Activated CD4-positive, alpha-beta memory T cell treated with anti-CD3 and anti-CD28 coated beads, Interleukin-2, amount 10 ng/mL, durations not matched to agents 7 days and 5 days (primary cell): ENCODE results near the gene RNPEP. TPM values are rescaled to one million over a fixed set of nuclear protein-coding genes. Genes with fewer than 3 reads are reported as not detected.
"Not testable (repeated sequence)": the region's sequence is repeated elsewhere in the genome, so short reads cannot be mapped to it uniquely, and the experiment has no call there.

Experiments used
- CTCF ChIA-PET: fragments of 350-600 bp; sonication (Branson Sonifier 250); formaldehyde crosslinking; loops from one replicate; lab custom pipeline; 2021; ENCODE audit warnings: antibody characterized with exemption, inconsistent platforms; lab: Charles Lee
- POLR2A ChIA-PET: fragments of 350-600 bp; sonication (Branson Sonifier 250); formaldehyde crosslinking; loops from one replicate; lab custom pipeline; 2021; ENCODE audit warnings: antibody characterized with exemption; lab: Charles Lee
- DNase-seq: peaks from one replicate; pipeline ENCODE4 v3.0.0-alpha.2; 2020
- H3K27ac Mint-ChIP-seq: one replicate; pipeline ENCODE4 v1.8.0; 2021; ENCODE audit warnings: mild to moderate bottlenecking, mixed read lengths
- H3K27me3 Mint-ChIP-seq: one replicate; pipeline ENCODE4 v1.8.0; 2021; ENCODE audit warnings: mixed read lengths
- H3K36me3 Mint-ChIP-seq: one replicate; pipeline ENCODE4 v1.8.0; 2021; ENCODE audit warnings: low read depth, mixed read lengths
- H3K4me1 Mint-ChIP-seq: one replicate; pipeline ENCODE4 v1.8.0; 2021; ENCODE audit warnings: mixed read lengths
- H3K4me3 Mint-ChIP-seq: one replicate; pipeline ENCODE4 v1.8.0; 2021; ENCODE audit warnings: mild to moderate bottlenecking, mixed read lengths
- H3K9me3 Mint-ChIP-seq: one replicate; pipeline ENCODE4 v1.8.0; 2021; ENCODE audit warnings: mixed read lengths
- total RNA-seq, 2 experiments: library from RNA; stranded (reverse); gene quantifications; one replicate each; pipeline ENCODE4 v1.2.3, GENCODE V29; 2021

Gene RNPEP
- total RNA-seq, 2 experiments from 2014 or later, result 38.5 to 41.1 TPM

DNA sequence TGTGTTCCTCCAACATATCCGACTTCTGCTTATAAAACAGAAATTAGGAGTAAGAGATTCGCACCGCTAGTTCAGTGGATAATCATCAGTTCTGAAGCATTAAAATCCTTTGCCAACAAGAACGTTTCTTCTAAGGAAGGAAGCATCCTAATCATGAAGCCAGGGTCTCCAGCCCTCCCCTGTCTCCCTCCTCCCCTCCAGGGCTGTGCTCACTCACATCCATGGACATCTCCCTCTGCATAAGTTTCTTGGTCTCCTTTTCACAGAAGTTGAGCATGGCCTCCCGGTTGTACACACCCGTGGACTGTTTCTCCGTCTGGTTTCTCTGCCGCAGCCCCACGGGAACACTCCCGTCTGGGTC is 36.6 kb upstream of the RNPEP start:
- no peak overlapping the region for H3K4me3 Mint-ChIP-seq
- no peak overlapping the region for H3K27ac Mint-ChIP-seq
- DNase-seq, result no peak
- H3K9me3 Mint-ChIP-seq, result no peaks in the 10 kb centered on the region
- H3K4me1 Mint-ChIP-seq, result peaks cover 7% of the 10 kb centered on the region
- ChIA-PET CTCF (interaction anchor here (2.0 to 2.2 kb wide), 2 partner anchors 50 to 59 kb away, joined by 4 to 10 read pairs; no protein-coding TSS in a partner anchor), POLR2A (interaction anchor here (2.8 kb wide), 1 partner anchor 10 kb away, joined by 8 read pairs; the partner anchor contains the start of gene TIMM17A)
- peaks cover 61% of the 10 kb centered on the region for H3K27me3 Mint-ChIP-seq
- H3K36me3 Mint-ChIP-seq, result no peaks in the 10 kb centered on the region

DNA sequence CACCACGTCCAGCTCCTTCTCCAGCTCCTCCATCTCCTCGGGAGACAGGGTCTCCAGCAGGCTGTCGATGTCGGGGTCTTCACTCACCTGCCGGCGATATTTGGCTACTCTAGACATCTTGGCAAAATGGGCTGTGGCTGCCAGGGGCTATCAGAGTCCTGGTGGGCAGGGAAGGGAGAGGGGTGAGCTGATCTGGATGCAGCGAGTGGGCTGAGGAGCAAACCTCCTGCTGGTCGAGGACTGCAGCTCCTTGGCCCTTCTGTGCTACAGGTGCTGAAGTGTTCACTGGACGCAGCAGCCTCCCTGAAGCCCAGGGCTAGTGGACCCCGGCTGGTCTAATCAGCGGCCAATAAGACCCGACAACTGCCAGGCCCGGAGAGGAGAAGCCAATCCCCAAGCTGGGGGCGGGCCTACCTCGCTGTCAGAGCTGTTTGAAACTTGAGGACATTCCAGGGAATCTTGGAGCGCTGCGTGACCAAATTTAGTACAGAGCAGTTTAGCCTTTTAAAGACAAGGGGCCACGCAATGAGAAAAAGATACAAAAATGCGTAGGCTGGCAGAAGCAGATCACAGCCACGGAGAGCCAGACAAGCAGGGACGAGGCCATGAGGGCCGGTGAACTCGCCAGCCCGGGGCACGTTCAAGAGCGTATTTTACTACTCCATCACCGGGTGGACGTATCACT is 36.1 kb upstream of the RNPEP start, which contains the start of gene LMOD1:
Gene LMOD1, minus strand, starts transcription at position 325 of the 685 bp plus-strand sequence. Its CDS starts 208 bp downstream, at position 117.
- H3K27me3 Mint-ChIP-seq, result peaks cover 61% of the 10 kb centered on the region
- ChIA-PET POLR2A (interaction anchor here (2.8 kb wide), 1 partner anchor 9 kb away, joined by 8 read pairs; the partner anchor contains the start of gene TIMM17A), CTCF (interaction anchor here (0.7 to 2.2 kb wide), 3 partner anchors 51 to 466 kb away, joined by 3 to 10 read pairs (median 4); no protein-coding TSS in a partner anchor)
- no peak within 1 kb of the TSS for H3K4me3 Mint-ChIP-seq
- H3K36me3 Mint-ChIP-seq, result no peaks in the 10 kb centered on the region
- no peak for DNase-seq
- peaks cover 7% of the 10 kb centered on the region for H3K4me1 Mint-ChIP-seq
- H3K9me3 Mint-ChIP-seq, result no peaks in the 10 kb centered on the region
- no peak within 1 kb of the TSS for H3K27ac Mint-ChIP-seq

DNA sequence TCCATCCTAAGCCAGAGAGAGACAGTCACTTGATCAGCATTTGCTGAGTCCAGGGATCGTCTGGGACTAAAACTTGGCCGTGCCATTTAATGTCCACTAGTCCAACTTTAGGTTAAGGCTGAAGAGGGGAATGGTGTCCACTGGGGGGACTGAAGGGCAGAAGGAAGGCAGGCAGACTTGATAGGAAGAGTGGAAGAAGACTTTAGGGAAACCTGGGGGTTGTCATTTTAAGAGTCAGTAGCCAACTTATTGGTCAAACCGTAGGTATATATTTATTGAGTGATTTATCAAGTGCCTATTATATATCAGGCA is 34.8 kb upstream of the RNPEP start:
- Mint-ChIP-seq H3K9me3 (no peaks in the 10 kb centered on the region), H3K4me3 (no peak overlapping the region), H3K27ac (no peak overlapping the region), H3K27me3 (peaks cover 58% of the 10 kb centered on the region), H3K4me1 (peaks cover 7% of the 10 kb centered on the region), H3K36me3 (no peaks in the 10 kb centered on the region)
- DNase-seq, result no peak
- CTCF ChIA-PET, result no interaction called here
- POLR2A ChIA-PET, result no interaction called here

DNA sequence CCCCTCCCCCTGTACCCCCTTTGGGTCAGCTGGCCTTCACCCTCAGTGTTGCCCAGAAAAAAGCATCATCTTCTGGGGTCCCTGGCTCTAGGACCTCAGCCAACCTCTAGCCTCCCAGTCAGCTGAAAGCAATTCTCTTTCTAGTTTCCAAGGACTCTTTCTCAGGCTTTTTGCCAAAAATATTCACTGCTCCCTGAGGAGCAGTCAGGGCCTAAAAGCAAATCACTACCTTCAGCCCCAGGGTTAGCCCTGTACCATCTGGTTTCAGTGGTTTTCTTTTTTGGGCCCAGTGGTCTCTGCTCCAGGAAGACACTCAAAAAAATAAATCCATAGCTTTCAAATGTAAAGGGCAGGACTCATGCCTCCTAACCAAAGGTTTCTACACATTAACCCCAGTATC is 33.0 kb upstream of the RNPEP start:
- no peaks in the 10 kb centered on the region for H3K9me3 Mint-ChIP-seq
- ChIA-PET CTCF (interaction anchor here (1.1 to 1.3 kb wide), 2 partner anchors 54 to 72 kb away, joined by 3 to 5 read pairs; no protein-coding TSS in a partner anchor), POLR2A (no interaction called here)

GRCh38 chr1:201954263-201955008 is 28.0 kb upstream of the RNPEP start:
- H3K27me3 Mint-ChIP-seq, result no peaks in the 10 kb centered on the region
- POLR2A ChIA-PET, result interaction anchor here (0.6 to 2.6 kb wide), 16 partner anchors 8 to 1810 kb away, joined by 3 to 15 read pairs (median 3); partner anchors contain the start of genes DDX59, IPO9, LMOD1 and PPP1R12B
- H3K9me3 Mint-ChIP-seq, result no peaks in the 10 kb centered on the region
- peak overlapping the region; percentile 93 for H3K27ac Mint-ChIP-seq
- CTCF ChIA-PET, result interaction anchor here (1.1 to 3.4 kb wide), 4 partner anchors 45 to 76 kb away, joined by 3 to 23 read pairs (median 4); no protein-coding TSS in a partner anchor
- peaks cover 26% of the 10 kb centered on the region for H3K4me1 Mint-ChIP-seq
- peaks cover 21% of the 10 kb centered on the region for H3K36me3 Mint-ChIP-seq
- peak overlapping the region; percentile 95 for H3K4me3 Mint-ChIP-seq
- peak; percentile 26 for DNase-seq

More for the DNA sequence above, 33.0 kb upstream of the RNPEP start:
- Mint-ChIP-seq H3K4me1 (peaks cover 11% of the 10 kb centered on the region), H3K27me3 (peaks cover 41% of the 10 kb centered on the region), H3K27ac (no peak overlapping the region), H3K36me3 (no peaks in the 10 kb centered on the region), H3K4me3 (no peak overlapping the region)
- DNase-seq, result no peak

GRCh38 chr1:201955009-201955728 is 27.3 kb upstream of the RNPEP start, which contains the start of gene TIMM17A:
Gene TIMM17A (plus strand): TSS chr1:201955503. CDS start chr1:201955527, 24 bp downstream.
- ChIA-PET CTCF (interaction anchor here (1.1 to 3.4 kb wide), 4 partner anchors 45 to 77 kb away, joined by 3 to 23 read pairs (median 4); no protein-coding TSS in a partner anchor), POLR2A (interaction anchor here (0.6 to 2.6 kb wide), 17 partner anchors 10 to 1809 kb away, joined by 3 to 15 read pairs (median 4); partner anchors contain the start of genes DDX59, IPO9, LMOD1 and PPP1R12B)
- peaks cover 26% of the 10 kb centered on the region for H3K4me1 Mint-ChIP-seq
- peaks cover 22% of the 10 kb centered on the region for H3K36me3 Mint-ChIP-seq
- peak within 1 kb of the TSS; percentile 93 for H3K27ac Mint-ChIP-seq
- H3K9me3 Mint-ChIP-seq, result no peaks in the 10 kb centered on the region
- no peaks in the 10 kb centered on the region for H3K27me3 Mint-ChIP-seq
- H3K4me3 Mint-ChIP-seq, result peak within 1 kb of the TSS; percentile 95
- DNase-seq, result peak; percentile 96

- no peaks in the 10 kb centered on the region for H3K9me3 Mint-ChIP-seq
- H3K36me3 Mint-ChIP-seq, result peaks cover 26% of the 10 kb centered on the region
- DNase-seq, result no peak
- ChIA-PET POLR2A (interaction anchor here (0.7 to 2.6 kb wide), 13 partner anchors 10 to 802 kb away, joined by 3 to 15 read pairs (median 5); partner anchors contain the start of genes IPO9, LMOD1, PPP1R12B and RNPEP), CTCF (interaction anchor here (1.6 to 3.4 kb wide), 3 partner anchors 58 to 78 kb away, joined by 4 to 23 read pairs (median 5); no protein-coding TSS in a partner anchor)
- H3K27ac Mint-ChIP-seq, result peak overlapping the region; percentile 93
- peaks cover 26% of the 10 kb centered on the region for H3K4me1 Mint-ChIP-seq
- H3K27me3 Mint-ChIP-seq, result no peaks in the 10 kb centered on the region
- H3K4me3 Mint-ChIP-seq, result peak overlapping the region; percentile 95
These were observed 26.7 kb upstream of the RNPEP start for GRCh38 chr1:201955729-201956143.

DNA sequence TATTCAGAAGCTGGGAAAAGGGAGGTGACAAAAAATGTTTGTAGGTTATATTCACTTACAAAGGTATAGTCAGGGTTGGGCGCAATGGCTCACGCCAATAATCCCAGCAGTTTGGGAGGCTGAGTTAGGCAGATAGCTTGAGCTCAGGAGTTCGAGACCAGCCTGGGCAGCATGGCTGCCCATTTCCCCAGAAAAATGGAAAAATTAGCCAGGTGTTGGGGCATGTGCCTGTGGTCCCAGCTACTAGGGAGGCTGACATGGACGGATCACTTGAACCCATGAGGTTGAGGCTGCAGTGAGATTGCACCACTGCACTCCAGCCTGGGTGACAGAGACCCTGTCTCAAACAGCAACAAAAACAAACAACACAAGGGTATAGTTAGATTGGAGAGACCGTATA is 24.1 kb upstream of the RNPEP start:
- ChIA-PET CTCF (interaction anchor here (0.8 to 1.5 kb wide), 2 partner anchors 25 to 62 kb away, joined by 5 to 7 read pairs; no protein-coding TSS in a partner anchor), POLR2A (no interaction called here)
- no peak overlapping the region for H3K4me3 Mint-ChIP-seq
- no peaks in the 10 kb centered on the region for H3K27me3 Mint-ChIP-seq
- peaks cover 42% of the 10 kb centered on the region for H3K36me3 Mint-ChIP-seq
- no peak overlapping the region for H3K27ac Mint-ChIP-seq
- no peaks in the 10 kb centered on the region for H3K9me3 Mint-ChIP-seq
- H3K4me1 Mint-ChIP-seq, result peaks cover 26% of the 10 kb centered on the region
- no peak for DNase-seq

DNA sequence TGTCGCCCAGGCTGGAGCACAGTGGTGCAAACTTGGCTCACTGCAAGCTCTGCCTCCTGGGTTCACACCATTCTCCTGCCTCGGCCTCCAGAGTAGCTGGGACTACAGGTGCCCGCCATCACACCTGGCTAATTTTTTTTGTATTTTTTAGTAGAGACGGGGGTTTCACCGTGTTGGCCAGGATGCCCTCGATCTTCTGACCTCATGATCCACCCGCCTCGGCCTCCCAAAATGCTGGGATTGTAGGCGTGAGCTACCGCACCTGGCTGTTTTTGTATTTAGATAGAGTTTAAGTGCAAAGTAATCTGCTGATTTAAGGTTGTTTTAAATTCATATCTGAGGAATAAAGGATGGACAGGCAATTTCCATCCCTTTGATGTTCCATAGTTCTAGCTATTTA is 20.1 kb upstream of the RNPEP start:
- not testable (repeated sequence) for H3K27ac Mint-ChIP-seq, H3K4me3 Mint-ChIP-seq
- peaks cover 62% of the 10 kb centered on the region for H3K36me3 Mint-ChIP-seq

GRCh38 chr1:201964261-201964660 is 18.2 kb upstream of the RNPEP start:
- ChIA-PET POLR2A (no interaction called here), CTCF (interaction anchor here (0.6 to 2.6 kb wide), 5 partner anchors 8 to 179 kb away, joined by 3 to 7 read pairs (median 4); no protein-coding TSS in a partner anchor)
- Mint-ChIP-seq H3K4me3 (no peak overlapping the region), H3K4me1 (no peaks in the 10 kb centered on the region), H3K9me3 (no peaks in the 10 kb centered on the region), H3K27me3 (no peaks in the 10 kb centered on the region), H3K27ac (no peak overlapping the region), H3K36me3 (peaks cover 54% of the 10 kb centered on the region)
- no peak for DNase-seq

More for the DNA sequence above, 20.1 kb upstream of the RNPEP start:
- DNase-seq, H3K9me3 Mint-ChIP-seq, H3K4me1 Mint-ChIP-seq, H3K27me3 Mint-ChIP-seq: not testable (repeated sequence)
- POLR2A ChIA-PET, result interaction anchor here (0.9 to 1.5 kb wide), 3 partner anchors 8 to 66 kb away, joined by 3 to 4 read pairs (median 3); no protein-coding TSS in a partner anchor
- CTCF ChIA-PET, result interaction anchor here (0.9 to 1.1 kb wide), 2 partner anchors 11 to 85 kb away, joined by 3 to 4 read pairs; no protein-coding TSS in a partner anchor

DNA sequence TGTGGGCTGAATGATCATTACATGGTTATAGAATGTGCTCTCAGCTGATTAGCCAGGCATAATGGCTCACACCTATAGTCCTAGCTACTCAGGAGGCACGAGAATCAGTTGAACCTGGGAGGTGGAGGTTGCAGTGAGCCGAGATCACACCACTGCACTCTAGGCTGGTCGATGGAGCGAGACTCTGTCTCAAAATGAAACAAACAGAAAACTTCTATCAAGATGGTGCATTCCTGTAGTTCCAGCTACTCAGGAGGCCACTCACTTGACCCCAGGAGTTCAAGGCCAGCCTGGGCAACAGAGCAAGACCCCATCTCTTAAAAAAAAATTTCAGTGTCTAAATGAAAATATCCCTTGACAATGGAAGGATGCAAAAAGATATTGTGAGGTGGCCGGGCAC is 16.3 kb upstream of the RNPEP start:
- CTCF ChIA-PET, result interaction anchor here (1.6 to 2.3 kb wide), 2 partner anchors 16 to 70 kb away, joined by 3 to 9 read pairs; partner anchors contain the start of gene RNPEP
- POLR2A ChIA-PET, result interaction anchor here (1.1 kb wide), 1 partner anchor 11 kb away, joined by 6 read pairs; the partner anchor contains the start of gene TIMM17A
- H3K36me3 Mint-ChIP-seq, result peaks cover 61% of the 10 kb centered on the region
- H3K4me3 Mint-ChIP-seq, result no peak overlapping the region
- H3K4me1 Mint-ChIP-seq, result no peaks in the 10 kb centered on the region
- no peak overlapping the region for H3K27ac Mint-ChIP-seq
- DNase-seq, result no peak
- H3K9me3 Mint-ChIP-seq, result no peaks in the 10 kb centered on the region
- no peaks in the 10 kb centered on the region for H3K27me3 Mint-ChIP-seq
